ENCODE results near the gene TNP2.

TNP2 gene

GRCh38 chr16:11276896-11277593 lies 7.9 kb upstream of the TNP2 start:
- DNase-seq = no peak

GRCh38 chr16:11276143-11276895 lies 7.2 kb upstream of the TNP2 start, which contains the start of gene PRM2:
TSS of gene PRM2 (minus strand) at chr16:11276480. CDS start at chr16:11276370, 110 bp downstream.
- no peak for DNase-seq

GRCh38 chr16:11274964-11275363 lies 5.8 kb upstream of the TNP2 start:
- no peak for DNase-seq

- no peak for DNase-seq
Measured at GRCh38 chr16:11273721-11274324, 4.7 kb upstream of the TNP2 start.

GRCh38 chr16:11272921-11273720 lies 4.0 kb upstream of the TNP2 start, which contains the start of gene PRM3:
TSS of gene PRM3 (minus strand) at chr16:11273629. CDS start at chr16:11273595, 34 bp downstream.
- no peak for DNase-seq

DNA sequence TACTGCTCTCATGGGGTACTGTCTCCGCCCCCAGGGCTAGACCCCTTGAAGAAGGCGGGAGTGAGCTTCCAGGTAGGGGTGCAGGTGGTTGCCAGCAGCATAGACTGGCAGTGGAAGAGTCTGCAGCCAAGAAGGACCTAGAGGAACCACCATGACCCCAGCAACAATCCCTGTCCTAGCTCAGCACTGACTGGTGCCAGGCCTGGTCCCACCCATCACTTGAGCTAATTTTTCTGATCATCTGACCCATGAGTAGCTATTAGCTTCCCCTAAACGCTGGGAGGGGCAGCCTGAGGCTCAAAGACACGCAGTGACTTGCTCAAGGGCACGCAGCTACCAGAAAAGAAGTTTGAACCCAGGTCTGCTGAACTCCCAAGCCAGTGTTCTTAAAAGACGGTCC lies 3.4 kb upstream of the TNP2 start:
- no peak for DNase-seq

- no peak for DNase-seq
Measured at GRCh38 chr16:11271610-11272009, 2.5 kb upstream of the TNP2 start.

- DNase-seq = no peak
Measured at GRCh38 chr16:11270602-11271162, 1.6 kb upstream of the TNP2 start.

GRCh38 chr16:11265124-11265523 lies 4.0 kb downstream of the TNP2 start:
- DNase-seq = no peak

DNA sequence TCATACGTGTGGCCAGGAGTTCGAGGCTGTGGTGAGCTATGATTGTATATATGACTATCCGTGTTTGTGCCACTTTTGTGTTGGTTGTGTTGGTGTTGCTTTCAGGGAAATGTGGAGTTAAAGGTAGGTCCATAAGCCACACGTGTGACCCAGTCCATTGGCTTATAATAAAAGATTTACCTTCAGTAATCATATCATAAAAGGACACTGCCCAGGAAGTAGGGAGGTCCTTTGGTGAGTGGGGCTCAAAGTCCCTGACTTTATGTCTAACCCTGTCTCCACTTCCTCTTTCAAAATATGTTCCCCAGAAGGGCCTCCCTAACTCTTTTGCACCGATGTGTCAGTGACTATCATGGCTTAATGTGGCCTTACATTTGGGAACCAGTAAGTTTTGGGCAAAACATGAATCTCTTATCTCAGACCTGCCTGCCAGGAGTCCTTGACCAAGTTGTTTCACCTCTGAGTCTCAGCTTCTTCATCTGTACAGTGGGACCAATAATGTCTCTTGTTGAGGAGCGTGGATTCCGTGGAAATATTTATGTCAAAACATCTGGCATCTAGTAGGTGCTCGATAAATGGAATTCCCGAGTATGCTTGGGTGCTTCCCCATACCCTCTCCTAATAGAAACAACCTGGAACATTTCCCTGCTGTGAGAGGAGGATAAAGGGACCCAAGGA lies 4.8 kb downstream of the TNP2 start:
- DNase-seq = no peak

GRCh38 chr16:11263737-11264136 lies 5.4 kb downstream of the TNP2 start:
- peak; percentile 22 for DNase-seq

GRCh38 chr16:11262915-11263314 lies 6.2 kb downstream of the TNP2 start:
- no peak for DNase-seq

GRCh38 chr16:11260596-11260966 lies 8.5 kb downstream of the TNP2 start:
- DNase-seq = no peak

DNA sequence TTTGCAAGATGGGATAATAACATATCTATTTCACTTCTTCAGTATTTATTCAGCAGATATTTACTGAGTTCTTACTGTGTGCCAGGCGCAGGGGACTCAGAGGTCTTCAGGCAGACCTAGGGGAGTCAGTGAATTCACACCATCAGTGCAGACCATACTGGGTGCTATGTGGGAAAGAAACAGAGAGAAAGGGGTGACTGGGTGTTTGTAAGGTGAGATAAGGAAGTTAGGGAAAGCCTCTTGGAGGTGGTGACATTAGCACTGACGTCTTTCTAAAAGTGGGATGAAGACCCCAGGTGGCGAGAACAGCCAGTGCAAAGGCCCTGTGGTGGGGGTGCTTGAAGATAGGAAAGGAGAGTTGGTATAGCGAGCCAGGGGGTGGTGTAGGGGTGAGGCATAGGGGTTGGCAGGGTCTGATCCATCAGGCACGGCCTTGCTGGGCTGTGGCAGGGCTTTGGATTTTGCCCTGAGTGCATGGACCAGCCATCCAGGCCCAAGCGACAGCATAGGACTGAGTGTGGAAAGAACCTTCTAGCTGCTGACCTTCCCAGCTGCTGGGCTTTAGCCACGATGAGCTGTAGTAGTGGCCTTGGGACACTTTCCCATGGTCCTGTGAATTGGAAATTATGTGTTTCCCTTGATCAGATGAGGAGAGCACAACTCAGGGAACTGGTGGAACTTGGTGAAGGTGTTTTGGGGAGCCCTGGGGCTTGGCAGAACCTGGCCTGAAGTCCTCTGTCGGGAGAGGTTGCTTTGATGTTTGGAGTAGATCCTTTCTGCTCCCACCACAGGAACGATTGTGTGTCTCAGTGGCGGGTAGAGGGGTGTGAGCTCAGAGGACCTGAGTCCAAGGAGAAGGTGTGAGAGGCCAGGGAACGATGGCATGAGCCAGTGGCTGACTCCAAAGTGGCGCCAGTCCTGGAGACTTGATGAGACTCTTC lies 9.2 kb downstream of the TNP2 start:
- DNase-seq = no peak

- DNase-seq = no peak
Measured at GRCh38 chr16:11258553-11259492, 10.3 kb downstream of the TNP2 start.

- DNase-seq = peak; percentile 46
Measured at GRCh38 chr16:11257131-11257938, 11.8 kb downstream of the TNP2 start.

GRCh38 chr16:11256661-11257130 lies 12.4 kb downstream of the TNP2 start:
- peak; percentile 23 for DNase-seq

All from activated effector memory CD4-positive, alpha-beta T cell treated with Interleukin-2 at 50 U/mL for 16 hours (primary cell).